IMR-90 (cell line): ENCODE data around the gene RIPK4. TPM values are rescaled to one million over a fixed set of nuclear protein-coding genes. Genes with fewer than 3 reads are reported as not detected.

ENCODE experiments used
- ATAC-seq: fragments of 200-7000 bp; cut with Tn5 transposase; 2 replicates; pipeline ENCODE4 v1.9.1; 2020; ENCODE audit warnings: low read depth, mild to moderate bottlenecking, moderate library complexity
- BruUV-seq: library from RNA; stranded (reverse); fragments of 400-500 nt; replicated peaks from 2 replicates; lab custom pipeline; 2021; lab: Mats Ljungman, UMichigan
- CTCF ChIA-PET: fragments of 300-600 bp; formaldehyde crosslinking; extraction: SDS; loops from one replicate; lab custom pipeline; 2021; ENCODE audit warnings: antibody characterized with exemption; lab: Yijun Ruan, JAX
- POLR2A ChIA-PET: fragments of 300-600 bp; sonication (Branson Sonifier 250); formaldehyde crosslinking; loops from one replicate; lab custom pipeline; 2022; ENCODE audit warnings: antibody characterized with exemption; ENCODE audit not compliant: unreplicated experiment; lab: Charles Lee
- DNase-seq: peaks from one replicate; pipeline ENCODE4 v3.0.0; 2013
- H2AFZ ChIP-seq: replicated peaks from 2 replicates; pipeline ENCODE3; 2013; ENCODE audit warnings: low read length, mild to moderate bottlenecking; ENCODE audit not compliant: poor library complexity
- H2AK5ac ChIP-seq: 2 replicates; pipeline ENCODE4 v1.6.1; 2013; ENCODE audit warnings: low read depth, low read length, inconsistent platforms
- H2AK9ac ChIP-seq: replicated peaks from 2 replicates; pipeline ENCODE3; 2013; ENCODE audit warnings: mild to moderate bottlenecking, low read depth, low read length, moderate library complexity; ENCODE audit not compliant: poor library complexity
- H2BK120ac ChIP-seq: 2 replicates; pipeline ENCODE4 v1.6.1; 2013; ENCODE audit warnings: low read depth, low read length, inconsistent platforms
- H2BK15ac ChIP-seq: 3 replicates; pipeline ENCODE4 v1.6.1; 2013; ENCODE audit warnings: low read depth, low read length, inconsistent platforms
- H2BK20ac ChIP-seq: 2 replicates; pipeline ENCODE4 v1.6.1; 2013; ENCODE audit warnings: low read depth, mild to moderate bottlenecking, inconsistent platforms, low read length, moderate library complexity
- H2BK5ac ChIP-seq: 2 replicates; pipeline ENCODE4 v1.6.1; 2013; ENCODE audit warnings: mild to moderate bottlenecking, low read depth, low read length, inconsistent platforms; ENCODE audit not compliant: poor library complexity, severe bottlenecking
- H3K14ac ChIP-seq: replicated peaks from 2 replicates; pipeline ENCODE4 v1.6.1; 2013; ENCODE audit warnings: low read depth, low read length, inconsistent platforms
- H3K18ac ChIP-seq: 2 replicates; pipeline ENCODE4 v1.6.1; 2013; ENCODE audit warnings: low read depth, low read length, control low read depth
- H3K23ac ChIP-seq: 2 replicates; pipeline ENCODE4 v1.6.1; 2013; ENCODE audit warnings: low read depth, low read length, inconsistent platforms
- H3K27ac ChIP-seq: 2 replicates; pipeline ENCODE4 v1.5.1; 2013; ENCODE audit warnings: mild to moderate bottlenecking, control low read depth, low read length; ENCODE audit not compliant: insufficient read depth
- H3K27me3 ChIP-seq: 2 replicates; pipeline ENCODE4 v1.6.1; 2013; ENCODE audit warnings: low read length; ENCODE audit not compliant: control insufficient read depth, insufficient read depth
- H3K36me3 ChIP-seq: 2 replicates; pipeline ENCODE4 v1.6.1; 2013; ENCODE audit warnings: low read length, mixed read lengths; ENCODE audit not compliant: control insufficient read depth, insufficient read depth
- H3K4ac ChIP-seq: 2 replicates; pipeline ENCODE4 v1.6.1; 2013; ENCODE audit warnings: low read depth, low read length, inconsistent platforms
- H3K4me1 ChIP-seq: 2 replicates; pipeline ENCODE4 v1.6.1; 2013; ENCODE audit warnings: low read length, mixed read lengths; ENCODE audit not compliant: control insufficient read depth, insufficient read depth
- H3K4me2 ChIP-seq: 2 replicates; pipeline ENCODE4 v1.6.1; 2013; ENCODE audit warnings: low read depth, mild to moderate bottlenecking, control low read depth, low read length, moderate library complexity
- H3K4me3 ChIP-seq: 2 replicates; pipeline ENCODE4 v1.5.1; 2013; ENCODE audit warnings: low read depth, mild to moderate bottlenecking, control low read depth, low read length, moderate library complexity; ENCODE audit not compliant: insufficient read depth
- H3K56ac ChIP-seq: 2 replicates; pipeline ENCODE4 v1.6.1; 2013; ENCODE audit warnings: low read length, inconsistent platforms; ENCODE audit not compliant: insufficient read depth; ENCODE audit errors: extremely low read depth
- H3K79me1 ChIP-seq, 2 experiments: 2 replicates each; pipeline ENCODE4 v1.6.1; 2013; ENCODE audit warnings: low read length in 2 of 2, inconsistent platforms in 1 of 2, low read depth in 1 of 2
- H3K9ac ChIP-seq: 2 replicates; pipeline ENCODE4 v1.6.1; 2013; ENCODE audit warnings: low read depth, low read length, control low read depth
- H3K9me1 ChIP-seq: 2 replicates; pipeline ENCODE4 v1.6.1; 2013; ENCODE audit warnings: low read length, inconsistent platforms; ENCODE audit not compliant: insufficient read depth
- H3K9me3 ChIP-seq: 2 replicates; pipeline ENCODE4 v1.6.1; 2013; ENCODE audit warnings: low read length; ENCODE audit not compliant: control insufficient read depth, insufficient read depth
- H4K20me1 ChIP-seq: 2 replicates; pipeline ENCODE4 v1.6.1; 2013; ENCODE audit warnings: low read length, inconsistent platforms; ENCODE audit not compliant: insufficient read depth
- H4K5ac ChIP-seq: 2 replicates; pipeline ENCODE4 v1.6.1; 2013; ENCODE audit warnings: mild to moderate bottlenecking, low read depth, low read length, control low read depth
- H4K8ac ChIP-seq, 2 experiments: 2 replicates each; pipeline ENCODE4 v1.6.1; 2013; ENCODE audit warnings: low read depth in 2 of 2, low read length in 2 of 2, control low read depth in 1 of 2, inconsistent platforms in 1 of 2
- H4K91ac ChIP-seq: 2 replicates; pipeline ENCODE4 v1.6.1; 2013; ENCODE audit warnings: low read depth, low read length, inconsistent platforms; ENCODE audit not compliant: insufficient read depth
- CHD1 ChIP-seq: IDR thresholded peaks from 2 replicates; pipeline ENCODE4 v1.6.1; 2012; ENCODE audit warnings: low read depth, low read length, improper control_type of control experiment
- FOS ChIP-seq: fragments of 150-350 bp; IDR thresholded peaks from 2 replicates; pipeline ENCODE4 v1.6.1; 2016; ENCODE audit warnings: low read depth, low read length
- MAFK ChIP-seq: IDR thresholded peaks from 2 replicates; pipeline ENCODE4 v1.6.1; 2012; ENCODE audit warnings: low read depth, low read length, improper control_type of control experiment
- MAZ ChIP-seq: IDR thresholded peaks from 2 replicates; pipeline ENCODE4 v1.6.1; 2012; ENCODE audit warnings: low read depth, mild to moderate bottlenecking, low read length, improper control_type of control experiment, moderate library complexity, borderline replicate concordance
- MXI1 ChIP-seq: IDR thresholded peaks from 2 replicates; pipeline ENCODE4 v1.6.1; 2012; ENCODE audit warnings: low read depth, mild to moderate bottlenecking, low read length, moderate library complexity, borderline replicate concordance
- NFE2L2 ChIP-seq: fragments of 150-350 bp; IDR thresholded peaks from 2 replicates; pipeline ENCODE4 v1.6.1; 2016; ENCODE audit warnings: low read depth, mild to moderate bottlenecking, low read length
- POLR2A ChIP-seq: IDR thresholded peaks from 2 replicates; pipeline ENCODE4 v1.6.1; 2012; ENCODE audit warnings: mild to moderate bottlenecking, low read depth, low read length
- RCOR1 ChIP-seq: IDR thresholded peaks from 2 replicates; pipeline ENCODE4 v1.6.1; 2012; ENCODE audit warnings: mild to moderate bottlenecking, low read length, improper control_type of control experiment; ENCODE audit not compliant: insufficient replicate concordance
- RFX5 ChIP-seq: IDR thresholded peaks from 2 replicates; pipeline ENCODE4 v1.8.0; 2012; ENCODE audit warnings: low read depth, mild to moderate bottlenecking, low read length, moderate library complexity
- WGBS, 2 experiments: methylation state at CpG; one replicate each; pipeline versions ENCODE4 v1.1.5 to v1.1.7; 2013; ENCODE audit warnings: missing lambda C conversion rate in 2 of 2; ENCODE audit not compliant: insufficient read length in 1 of 2; ENCODE audit errors: extremely low coverage in 2 of 2; 5-methylcytosine and 5-hydroxymethylcytosine counted together
- dilution Hi-C: fragments of 300-500 bp; cut with HindIII; formaldehyde crosslinking; loops from one replicate; pipeline ENCODE4 v1.14.3; 2018; ENCODE audit warnings: low sequenced_read_pairs; ENCODE audit not compliant: unreplicated experiment
- in situ Hi-C: fragments of 300-500 bp; cut with MboI; formaldehyde crosslinking; loops from 3 replicates; pipeline ENCODE4 v1.14.3; 2019; ENCODE audit warnings: low sequenced_read_pairs, inconsistent platforms, mixed read lengths
- intact Hi-C: fragments of 100-400 bp; cut with micrococcal nuclease; formaldehyde crosslinking; loops from 2 replicates; pipeline ENCODE4 v1.10.0; 2022
- polyA plus RNA-seq, 3 experiments: library from polyadenylated mRNA; depleted of rRNA; stranded (reverse); fragments of >200 nt; gene quantifications; 2 replicates each; pipeline ENCODE4 v1.2.3, GENCODE V29; 2012; ENCODE audit warnings: low replicate concordance in 1 of 3
- total RNA-seq: library from RNA; depleted of rRNA; stranded (reverse); fragments of >200 nt; gene quantifications from 2 replicates; pipeline ENCODE4 v1.2.3, GENCODE V29; 2012
- TF ChIP-seq, protein P1 (sequence below): fragments of 150-350 bp; IDR thresholded peaks from 2 replicates; pipeline ENCODE4 v1.6.1; 2017; ENCODE audit warnings: mild to moderate bottlenecking, antibody characterized with exemption, low read length, low read depth
- TF ChIP-seq, protein P2 (sequence below): fragments of 150-350 bp; IDR thresholded peaks from 2 replicates; pipeline ENCODE4 v1.6.1; 2016; ENCODE audit warnings: low read depth, mild to moderate bottlenecking, low read length, moderate library complexity, borderline replicate concordance
- TF ChIP-seq, protein P3 (sequence below): conservative IDR thresholded peaks from 2 replicates; pipeline ENCODE4 v1.5.1; 2012; ENCODE audit warnings: mild to moderate bottlenecking, low read depth, low read length, improper control_type of control experiment

RIPK4 gene
- total and polyA plus RNA-seq, 2 of the 4 experiments (the other 2 are of a cell fraction), result under 0.01 to 0.03 TPM

DNA sequence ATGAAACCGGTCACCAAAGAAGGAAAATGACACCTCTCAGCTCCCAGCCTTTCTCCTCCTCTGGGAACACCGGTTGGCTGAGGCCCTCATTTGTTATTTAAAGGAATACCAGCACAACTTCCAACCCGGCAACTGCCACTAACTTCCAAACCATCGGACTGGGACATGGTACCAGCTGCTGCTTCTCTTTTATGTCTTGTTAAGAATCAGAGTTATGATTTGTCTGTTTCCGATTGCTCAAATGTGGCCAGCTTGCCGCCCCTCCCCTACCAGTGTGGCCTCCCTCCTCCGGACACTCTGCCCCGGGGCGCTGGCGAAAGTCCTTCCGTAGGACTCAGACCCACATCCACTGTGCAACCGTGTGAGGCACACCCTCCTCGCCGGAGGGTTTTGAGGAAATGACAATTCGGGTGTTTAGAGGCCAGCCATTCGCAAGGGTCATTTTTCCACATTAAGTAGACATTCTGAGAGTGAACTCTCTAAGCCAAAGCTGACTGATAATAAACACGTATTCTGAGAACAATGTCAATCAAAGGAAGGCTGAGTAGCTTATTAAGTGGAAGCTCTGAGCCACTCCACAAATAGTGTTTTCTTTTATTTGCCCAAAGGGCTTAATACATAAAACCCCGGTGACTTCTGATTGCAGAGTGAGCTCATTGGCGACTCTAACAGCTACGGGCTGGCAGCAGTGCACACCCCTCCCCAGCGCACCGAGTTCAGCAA, 5.5 kb downstream of the RIPK4 start (continued):
- TF ChIP-seq MAFK (no peak), RCOR1 (no peak)
- TF ChIP-seq, protein P1, sequence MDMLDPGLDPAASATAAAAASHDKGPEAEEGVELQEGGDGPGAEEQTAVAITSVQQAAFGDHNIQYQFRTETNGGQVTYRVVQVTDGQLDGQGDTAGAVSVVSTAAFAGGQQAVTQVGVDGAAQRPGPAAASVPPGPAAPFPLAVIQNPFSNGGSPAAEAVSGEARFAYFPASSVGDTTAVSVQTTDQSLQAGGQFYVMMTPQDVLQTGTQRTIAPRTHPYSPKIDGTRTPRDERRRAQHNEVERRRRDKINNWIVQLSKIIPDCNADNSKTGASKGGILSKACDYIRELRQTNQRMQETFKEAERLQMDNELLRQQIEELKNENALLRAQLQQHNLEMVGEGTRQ, result no peak

DNA sequence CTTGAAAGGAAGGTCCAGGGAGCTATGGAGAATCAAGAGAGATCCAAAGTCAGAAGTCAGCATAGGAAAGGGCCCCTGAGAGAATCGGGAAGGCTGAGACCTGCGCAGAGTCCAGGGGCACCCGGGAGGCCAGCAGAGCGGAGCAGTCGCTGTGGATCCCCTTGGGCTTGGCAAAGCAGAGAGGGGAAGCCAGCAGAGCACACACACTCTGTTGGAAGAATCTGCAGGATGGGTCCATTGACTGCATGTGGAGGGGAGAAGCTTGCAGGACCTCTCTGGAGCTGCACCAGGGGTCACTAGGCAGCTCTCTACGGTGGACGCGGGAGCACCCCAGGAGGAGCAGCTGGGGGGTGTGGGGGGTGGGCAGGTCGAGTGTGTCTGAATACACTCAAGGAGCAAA, 6.4 kb downstream of the RIPK4 start:
- BruUV-seq, result no TSS peak
- 77% methylated on average over 3 of the region's 9 CpGs; no CpG with 5 or more reads in 1 of the 2 experiments for WGBS, 2 experiments
- no peaks in the 10 kb centered on the region for H3K79me1 ChIP-seq
- H3K56ac ChIP-seq, result no peak overlapping the region
- no peaks in the 10 kb centered on the region for H3K36me3 ChIP-seq
- no peak overlapping the region for H3K4me2 ChIP-seq
- no peak for DNase-seq
- no peak overlapping the region for H3K14ac ChIP-seq
- H3K9me1 ChIP-seq, result peaks cover 4% of the 10 kb centered on the region; the same call in 1 of the 2 replicates
- no peak overlapping the region for H4K8ac ChIP-seq
- H3K23ac ChIP-seq, result no peak overlapping the region
- no peak overlapping the region for H2BK15ac ChIP-seq
- H2AFZ ChIP-seq, result no peak overlapping the region
- no peak overlapping the region for H2BK5ac ChIP-seq
- peaks cover 2% of the 10 kb centered on the region; the same call in 1 of the 2 replicates for H3K4me1 ChIP-seq
- CTCF ChIA-PET, result interaction anchor here (1.0 kb wide), 1 partner anchor 147 kb away, joined by 3 read pairs; no protein-coding TSS in a partner anchor
- H2BK120ac ChIP-seq, result no peak overlapping the region
- no peak for ATAC-seq
- H3K9ac ChIP-seq, result no peak overlapping the region
- peaks cover 58% of the 10 kb centered on the region for H3K27me3 ChIP-seq
- H2AK5ac ChIP-seq, result no peak overlapping the region
- no peak overlapping the region for H3K27ac ChIP-seq
- H3K18ac ChIP-seq, result no peak overlapping the region
- H3K4ac ChIP-seq, result no peak overlapping the region
- intact Hi-C loops (no loop called here), in situ Hi-C loops (no loop called here), dilution Hi-C loops (no loop called here)
- no peak overlapping the region for H4K5ac ChIP-seq
- H2BK20ac ChIP-seq, result no peak overlapping the region
- H3K4me3 ChIP-seq, result no peak overlapping the region
- POLR2A ChIA-PET, result no interaction called here
- H4K91ac ChIP-seq, result no peak overlapping the region
- H4K20me1 ChIP-seq, result no peaks in the 10 kb centered on the region
- H3K9me3 ChIP-seq, result peaks cover 4% of the 10 kb centered on the region; the same call in 1 of the 2 replicates
- H2AK9ac ChIP-seq, result no peak overlapping the region
- TF ChIP-seq, protein P2, sequence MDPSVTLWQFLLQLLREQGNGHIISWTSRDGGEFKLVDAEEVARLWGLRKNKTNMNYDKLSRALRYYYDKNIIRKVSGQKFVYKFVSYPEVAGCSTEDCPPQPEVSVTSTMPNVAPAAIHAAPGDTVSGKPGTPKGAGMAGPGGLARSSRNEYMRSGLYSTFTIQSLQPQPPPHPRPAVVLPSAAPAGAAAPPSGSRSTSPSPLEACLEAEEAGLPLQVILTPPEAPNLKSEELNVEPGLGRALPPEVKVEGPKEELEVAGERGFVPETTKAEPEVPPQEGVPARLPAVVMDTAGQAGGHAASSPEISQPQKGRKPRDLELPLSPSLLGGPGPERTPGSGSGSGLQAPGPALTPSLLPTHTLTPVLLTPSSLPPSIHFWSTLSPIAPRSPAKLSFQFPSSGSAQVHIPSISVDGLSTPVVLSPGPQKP, result no peak
- TF ChIP-seq MXI1, result no peak
- no peak for TF ChIP-seq CHD1
- no peak for TF ChIP-seq MAZ
- TF ChIP-seq, protein P3, sequence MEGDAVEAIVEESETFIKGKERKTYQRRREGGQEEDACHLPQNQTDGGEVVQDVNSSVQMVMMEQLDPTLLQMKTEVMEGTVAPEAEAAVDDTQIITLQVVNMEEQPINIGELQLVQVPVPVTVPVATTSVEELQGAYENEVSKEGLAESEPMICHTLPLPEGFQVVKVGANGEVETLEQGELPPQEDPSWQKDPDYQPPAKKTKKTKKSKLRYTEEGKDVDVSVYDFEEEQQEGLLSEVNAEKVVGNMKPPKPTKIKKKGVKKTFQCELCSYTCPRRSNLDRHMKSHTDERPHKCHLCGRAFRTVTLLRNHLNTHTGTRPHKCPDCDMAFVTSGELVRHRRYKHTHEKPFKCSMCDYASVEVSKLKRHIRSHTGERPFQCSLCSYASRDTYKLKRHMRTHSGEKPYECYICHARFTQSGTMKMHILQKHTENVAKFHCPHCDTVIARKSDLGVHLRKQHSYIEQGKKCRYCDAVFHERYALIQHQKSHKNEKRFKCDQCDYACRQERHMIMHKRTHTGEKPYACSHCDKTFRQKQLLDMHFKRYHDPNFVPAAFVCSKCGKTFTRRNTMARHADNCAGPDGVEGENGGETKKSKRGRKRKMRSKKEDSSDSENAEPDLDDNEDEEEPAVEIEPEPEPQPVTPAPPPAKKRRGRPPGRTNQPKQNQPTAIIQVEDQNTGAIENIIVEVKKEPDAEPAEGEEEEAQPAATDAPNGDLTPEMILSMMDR, result no peak
- TF ChIP-seq NFE2L2, result no peak
- TF ChIP-seq MAFK, result no peak
- no peak for TF ChIP-seq POLR2A
- TF ChIP-seq FOS, result no peak
- TF ChIP-seq RFX5, result no peak
- TF ChIP-seq RCOR1, result no peak
